K562 (cell line): ENCODE data around the gene NUP160. TPM values are rescaled to one million over a fixed set of nuclear protein-coding genes. Genes with fewer than 3 reads are reported as not detected.

Source experiments
- ATAC-seq: fragments of 200-7000 bp; cut with Tn5 transposase; 3 replicates; pipeline ENCODE4 v1.9.1; 2020; ENCODE audit warnings: moderate library complexity
- BruUV-seq: library from RNA; stranded (reverse); fragments of 400-500 nt; replicated peaks from 2 replicates; lab custom pipeline; 2021; lab: Mats Ljungman, UMichigan
- CTCF ChIA-PET: fragments of 300-600 bp; formaldehyde crosslinking; extraction: SDS; loops from one replicate; lab custom pipeline; 2021; ENCODE audit warnings: low intra/inter-chr PET ratio; lab: Yijun Ruan, JAX
- POLR2A ChIA-PET: fragments of 300-600, 350-650 bp; sonication (Branson Sonifier 250); formaldehyde crosslinking; extraction: SDS; loops from one replicate; lab custom pipeline; 2021; ENCODE audit warnings: antibody characterized with exemption, inconsistent platforms; lab: Yijun Ruan, JAX
- DNase-seq, 4 experiments: peaks; one replicate each; pipeline versions ENCODE4 v3.0.0 to v3.0.0-alpha.2; 2011 to 2018; ENCODE audit warnings: low spot score in 3 of 4, mixed read lengths in 3 of 4; ENCODE audit errors: extremely low read depth in 1 of 4
- FAIRE-seq: peaks from 2 replicates; lab custom pipeline; 2011; peaks lifted over from hg19 to GRCh38; lab: Jason Lieb, UNC
- H2AFZ ChIP-seq: 2 replicates; pipeline ENCODE4 v1.6.0; 2011; ENCODE audit warnings: low read depth, low read length, control low read depth, inconsistent platforms
- H3K27ac ChIP-seq: fragments of 200-600 bp; 3 replicates; pipeline ENCODE4 v1.8.0; 2011; ENCODE audit warnings: low read depth, mild to moderate bottlenecking, control low read depth, inconsistent platforms, low read length, moderate library complexity, mixed read lengths; ENCODE audit errors: extremely low read depth
- H3K27me3 ChIP-seq, 2 experiments: fragments of 300-600 bp in 1 of 2; 2 replicates in 1 of 2; 3 replicates in 1 of 2; pipeline versions ENCODE4 v1.6.0 to v1.8.0; 2011; ENCODE audit warnings: inconsistent platforms in 2 of 2, low read length in 2 of 2, mild to moderate bottlenecking in 1 of 2, mixed read lengths in 1 of 2, moderate library complexity in 1 of 2; ENCODE audit not compliant: control insufficient read depth in 2 of 2, insufficient read depth in 2 of 2
- H3K36me3 ChIP-seq: fragments of 300-600 bp; 3 replicates; pipeline ENCODE4 v1.8.0; 2011; ENCODE audit warnings: mild to moderate bottlenecking, low read length, inconsistent platforms; ENCODE audit not compliant: control insufficient read depth, insufficient read depth
- H3K4me1 ChIP-seq, 2 experiments: fragments of 200-600 bp in 1 of 2; replicated peaks in 1 of 2; 2 replicates in 1 of 2; 3 replicates in 1 of 2; pipeline versions ENCODE4 v1.5.1 to v1.8.0; 2011; ENCODE audit warnings: inconsistent platforms in 2 of 2, low read length in 2 of 2, mild to moderate bottlenecking in 1 of 2, mixed read lengths in 1 of 2, moderate library complexity in 1 of 2; ENCODE audit not compliant: control insufficient read depth in 2 of 2, insufficient read depth in 2 of 2
- H3K4me2 ChIP-seq: 2 replicates; pipeline ENCODE4 v1.6.1; 2011; ENCODE audit warnings: low read length, control low read depth, inconsistent platforms, mixed read lengths; ENCODE audit not compliant: insufficient read depth
- H3K4me3 ChIP-seq: fragments of 200-600 bp; sonication (generic), shearing (Covaris generic); 2 replicates; pipeline ENCODE4 v1.5.1; 2016; ENCODE audit warnings: control low read depth, inconsistent platforms
- H3K79me2 ChIP-seq: fragments of 200-600 bp; 3 replicates; pipeline ENCODE4 v1.8.0; 2011; ENCODE audit warnings: low read length, inconsistent platforms; ENCODE audit not compliant: control insufficient read depth, insufficient read depth
- H3K9ac ChIP-seq, 2 experiments: 2 replicates each; pipeline versions ENCODE4 v1.6.0 to v1.6.1; 2011; ENCODE audit warnings: low read depth in 2 of 2, low read length in 2 of 2, control low read depth in 1 of 2, inconsistent platforms in 1 of 2, mild to moderate bottlenecking in 1 of 2, mixed read lengths in 1 of 2; ENCODE audit not compliant: insufficient read depth in 1 of 2
- H3K9me1 ChIP-seq: one replicate; pipeline ENCODE4 v1.6.0; 2011; ENCODE audit warnings: inconsistent platforms, mild to moderate bottlenecking, low read length, moderate library complexity; ENCODE audit not compliant: control insufficient read depth, insufficient read depth
- H3K9me3 ChIP-seq: replicated peaks from 2 replicates; pipeline ENCODE4 v1.5.1; 2011; ENCODE audit warnings: low read depth, low read length, inconsistent platforms; ENCODE audit not compliant: control insufficient read depth, insufficient read depth
- H4K20me1 ChIP-seq: replicated peaks from 2 replicates; pipeline ENCODE4 v1.6.1; 2011; ENCODE audit warnings: low read length, inconsistent platforms, mixed read lengths; ENCODE audit not compliant: control insufficient read depth, insufficient read depth
- ELF1 ChIP-seq: fragments of 200-800 bp; sonication (Bioruptor generic); IDR thresholded peaks from 2 replicates; pipeline ENCODE4 v1.6.1; 2016; ENCODE audit warnings: missing genetic modification characterization, missing compliant biosample characterization
- NFIX ChIP-seq: fragments of 250-450 bp; sonication (Bioruptor Pico); IDR thresholded peaks from 2 replicates; pipeline ENCODE4 v1.4.0; 2020; ENCODE audit warnings: low read depth, mild to moderate bottlenecking, moderate library complexity
- POLR3G ChIP-seq: IDR thresholded peaks from 2 replicates; pipeline ENCODE4 v1.6.1; 2011; ENCODE audit not compliant: insufficient read length, insufficient replicate concordance; ENCODE audit errors: extremely low read depth
- RBM25 ChIP-seq: fragments of 200-400 bp; formaldehyde crosslinking; IDR thresholded peaks from 2 replicates; pipeline ENCODE4 v1.6.1; 2018; ENCODE audit warnings: low read length, low read depth, moderate library complexity; ENCODE audit not compliant: severe bottlenecking
- RFX7 ChIP-seq: fragments of 250-450 bp; sonication (Bioruptor Pico); IDR thresholded peaks from 2 replicates; pipeline ENCODE4 v1.5.1; 2021; ENCODE audit warnings: mild to moderate bottlenecking
- TAF15 ChIP-seq: fragments of 200-400 bp; formaldehyde crosslinking; IDR thresholded peaks from 2 replicates; pipeline ENCODE4 v1.6.1; 2017; ENCODE audit warnings: mild to moderate bottlenecking, low read depth, low read length, moderate library complexity
- THRB ChIP-seq: fragments of 450-650 bp; formaldehyde crosslinking; conservative IDR thresholded peaks from 2 replicates; pipeline ENCODE4 v1.4.0; 2022; ENCODE audit warnings: mild to moderate bottlenecking, missing genetic modification characterization
- ZNF197 ChIP-seq: fragments of 200-800 bp; sonication (Bioruptor generic); IDR thresholded peaks from 2 replicates; pipeline ENCODE4 v1.6.1; 2016; ENCODE audit warnings: low read depth, missing genetic modification characterization, missing compliant biosample characterization
- WGBS: fragments of 100-300 bp; shearing (Covaris generic); methylation state at CpG from one replicate; pipeline ENCODE4 v1.1.6; 2016; ENCODE audit warnings: low coverage, mixed read lengths; ENCODE audit not compliant: insufficient coverage; ENCODE audit errors: missing lambda C conversion rate; 5-methylcytosine and 5-hydroxymethylcytosine counted together
- in situ Hi-C: fragments of 300-500 bp; cut with MboI; formaldehyde crosslinking; loops from 4 replicates; pipeline ENCODE4 v1.15.0; 2018; ENCODE audit warnings: inconsistent platforms, mixed read lengths
- intact Hi-C: fragments of 100-400 bp; cut with micrococcal nuclease; formaldehyde crosslinking; loops from 2 replicates; pipeline ENCODE4 v1.14.2; 2022
- polyA plus RNA-seq, 8 experiments: library from polyadenylated mRNA; depleted of rRNA in 4 of 8; stranded (reverse) in 5 of 8; unstranded in 3 of 8; fragments of >200 nt; fragmentation: Nextera tagmentation in 2 of 8; fragmentation: Illumina TruSeq in 1 of 8; extraction: Ambion mirVana in 2 of 8; extraction: Trizol in 1 of 8; gene quantifications; 2 replicates each; pipeline versions ENCODE4 v1.2.1 to v1.2.3, GENCODE V29; 2011 to 2014; ENCODE audit warnings: inconsistent platforms in 1 of 8, missing spikeins in 1 of 8
- total RNA-seq, 7 experiments: library from RNA; depleted of rRNA in 6 of 7; stranded (reverse); fragments of >200 nt in 6 of 7; fragmentation: Illumina TruSeq in 2 of 7; extraction: Trizol in 2 of 7; gene quantifications; 2 replicates each; pipeline versions ENCODE4 v1.2.1 to v1.2.3, GENCODE V29; 2011 to 2021; ENCODE audit warnings: low replicate concordance in 1 of 7

The NUP160 gene
- total and polyA plus RNA-seq, 9 of the 15 experiments (the other 6 are each of a cell fraction or from before 2014, with no cell fraction given): 41.5 to 112 (median 65.0) TPM

DNA sequence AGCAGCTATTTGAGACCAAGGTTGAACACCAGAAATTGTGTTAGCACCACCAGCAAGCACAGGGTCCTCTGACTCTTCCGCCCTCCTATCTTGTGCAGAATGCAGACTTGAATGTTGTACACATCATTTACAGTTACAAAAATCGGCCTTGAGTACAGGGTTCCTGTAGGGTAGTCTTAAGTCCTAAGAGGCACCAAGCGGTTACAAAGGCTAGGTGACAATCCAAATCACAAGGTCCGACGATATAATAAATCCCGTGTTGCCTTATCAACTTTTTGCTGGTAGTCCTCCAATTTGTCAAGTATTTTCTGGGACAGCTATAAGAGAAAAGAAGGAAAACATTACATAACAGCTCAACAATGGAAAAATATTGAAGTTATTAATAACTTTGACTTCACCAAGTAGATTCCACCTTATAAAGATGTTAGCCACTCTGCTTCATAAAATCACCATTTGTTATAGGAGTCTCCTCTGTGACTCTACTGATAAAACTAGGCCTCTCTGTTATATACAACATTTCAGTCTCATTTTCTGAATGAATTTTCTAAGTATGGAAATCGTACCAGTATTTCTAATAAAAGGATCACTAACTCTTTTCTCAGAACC is 69.2 kb downstream of the NUP160 start:
- no peaks in the 10 kb centered on the region for H4K20me1 ChIP-seq
- DNase-seq: no peak
- H3K36me3 ChIP-seq: peaks cover 72% of the 10 kb centered on the region
- no peak overlapping the region for H3K9ac ChIP-seq
- no peaks in the 10 kb centered on the region; a peak in 1 of 5 replicates for H3K4me1 ChIP-seq
- no peak overlapping the region for H2AFZ ChIP-seq
- no peak for ATAC-seq
- ChIA-PET POLR2A (interaction anchor here (0.7 to 1.3 kb wide), 5 partner anchors 10 to 46 kb away, joined by 3 to 4 read pairs (median 3); partner anchors contain the start of gene FNBP4), CTCF (no interaction called here)
- H3K9me1 ChIP-seq: no peaks in the 10 kb centered on the region
- H3K4me2 ChIP-seq: no peak overlapping the region
- TF ChIP-seq TAF15 (no peak), NFIX (no peak), THRB (CRISPR knock-in tag) (no peak), ZNF197 (CRISPR knock-in tag) (no peak), RFX7 (no peak), RBM25 (no peak), POLR3G (no peak), ELF1 (tag) (no peak)
- intact Hi-C loops (no loop called here), in situ Hi-C loops (no loop called here)
- FAIRE-seq: no peak
- no peaks in the 10 kb centered on the region for H3K79me2 ChIP-seq
- no TSS peak for BruUV-seq
- H3K9me3 ChIP-seq: no peaks in the 10 kb centered on the region
- H3K4me3 ChIP-seq: no peak overlapping the region
- H3K27ac ChIP-seq: no peak overlapping the region
- no peaks in the 10 kb centered on the region for H3K27me3 ChIP-seq
- 82% methylated on average over 7 of the region's 7 CpGs for WGBS
